HG03432 (cell line): ENCODE results near the gene REC8.

Experiments used
- ATAC-seq: cut with Tn5 transposase; IDR thresholded peaks from one replicate; pipeline ENCODE4 v1.9.1; 2021; ENCODE audit warnings: mild to moderate bottlenecking, moderate library complexity; ENCODE audit not compliant: unreplicated experiment

Gene REC8

GRCh38 chr14:24182110-24182882, 10.4 kb downstream of the REC8 start:
- no peak for ATAC-seq

GRCh38 chr14:24183014-24183481, 11.2 kb downstream of the REC8 start:
- ATAC-seq = no peak

GRCh38 chr14:24184104-24184970, 12.5 kb downstream of the REC8 start:
- ATAC-seq = no peak

- no peak for ATAC-seq
These were observed 13.1 kb downstream of the REC8 start for GRCh38 chr14:24185026-24185425.

- ATAC-seq = no peak
These were observed 13.9 kb downstream of the REC8 start for GRCh38 chr14:24185741-24186140.

- ATAC-seq = no peak
These were observed 15.1 kb downstream of the REC8 start for GRCh38 chr14:24186831-24187538.

GRCh38 chr14:24187539-24187915, 15.6 kb downstream of the REC8 start:
- no peak for ATAC-seq

GRCh38 chr14:24188251-24189058, 16.6 kb downstream of the REC8 start, which contains the start of gene IPO4:
IPO4 (minus strand) TSS chr14:24188816; CDS start chr14:24188787, 29 bp downstream.
- ATAC-seq = peak; percentile 94

- no peak for ATAC-seq
These were observed 17.1 kb downstream of the REC8 start for GRCh38 chr14:24189059-24189375.

GRCh38 chr14:24189460-24189859, 17.6 kb downstream of the REC8 start:
- ATAC-seq = no peak

GRCh38 chr14:24190416-24190815, 18.5 kb downstream of the REC8 start:
- no peak for ATAC-seq

- no peak for ATAC-seq
These were observed 21.1 kb downstream of the REC8 start for GRCh38 chr14:24192933-24193332.

- ATAC-seq = no peak
These were observed 22.4 kb downstream of the REC8 start for GRCh38 chr14:24194186-24194872.

GRCh38 chr14:24194873-24195185, 22.9 kb downstream of the REC8 start:
- ATAC-seq = no peak

- ATAC-seq = peak; percentile 89
These were observed 23.5 kb downstream of the REC8 start, which contains the start of gene TM9SF1 for GRCh38 chr14:24195186-24196070. TM9SF1 (minus strand) TSS chr14:24195441; CDS start chr14:24195019, 422 bp downstream.

- peak; percentile 25 for ATAC-seq
These were observed 24.5 kb downstream of the REC8 start for GRCh38 chr14:24196071-24197055.

- ATAC-seq = no peak
These were observed 25.2 kb downstream of the REC8 start for GRCh38 chr14:24197056-24197450.
